ENCODE results near the gene KPNA3. TPM values are rescaled to one million over a fixed set of nuclear protein-coding genes. Genes with fewer than 3 reads are reported as not detected.

KPNA3 gene
- polyA plus RNA-seq, 1 donor from 2014 or later = 41.7 TPM

DNA sequence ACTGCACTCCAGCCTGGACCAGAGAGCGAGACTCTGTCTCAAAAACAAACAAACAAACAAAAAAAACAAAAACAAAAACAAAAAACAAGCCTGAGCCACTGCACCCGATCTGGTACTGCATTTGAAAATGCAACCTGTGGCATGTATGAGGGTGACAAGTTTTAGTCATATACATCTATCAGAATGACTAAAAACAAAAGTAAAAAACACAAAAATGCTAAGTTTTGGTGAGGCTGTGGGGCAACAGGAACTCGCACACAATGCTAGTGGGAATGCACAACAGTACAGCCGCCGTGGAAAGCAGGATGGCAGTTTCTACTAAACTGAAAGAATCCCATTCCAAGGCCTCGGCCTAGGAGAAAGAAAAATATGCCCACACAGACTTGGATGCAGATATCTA is 109.0 kb downstream of the KPNA3 start:
- Histone ChIP-seq H3K9me3 (ENCODE audit: low read length) (no peaks in the 10 kb centered on the region), H3K79me2 (replicated peaks; ENCODE audit: insufficient read depth, low read length) (no peaks in the 10 kb centered on the region), H3K9me2 (ENCODE audit: insufficient read depth, low read length) (no peaks in the 10 kb centered on the region), H3K36me3 (ENCODE audit: insufficient read depth, low read length) (no peaks in the 10 kb centered on the region), H3K27me3 (ENCODE audit: insufficient read depth, low read depth, low read length) (no peaks in the 10 kb centered on the region), H4K20me1 (ENCODE audit: insufficient read depth) (no peaks in the 10 kb centered on the region), H3F3A (ENCODE audit: insufficient read depth, low read length, poor library complexity, severe bottlenecking) (no peaks in the 10 kb centered on the region), H3K4me2 (ENCODE audit: low read length) (no peak overlapping the region), H3K4me3 (ENCODE audit: low read length) (no peak overlapping the region), H3K27ac (ENCODE audit: low read length) (no peak overlapping the region), H2AFZ (ENCODE audit: low read depth, low read length) (no peak overlapping the region), H3K9ac (ENCODE audit: low read length) (no peak overlapping the region)
- TF ChIP-seq MXI1 (conservative IDR thresholded peaks at IDR 0.05; ENCODE audit: poor library complexity, severe bottlenecking) (no peak), RAD21 (conservative IDR thresholded peaks at IDR 0.05) (no peak), POLR2AphosphoS5 (IDR thresholded peaks at IDR 0.05) (no peak), TAF1 (IDR thresholded peaks at IDR 0.05; ENCODE audit: low read depth) (no peak), EP300 (conservative IDR thresholded peaks at IDR 0.05; ENCODE audit: poor library complexity, severe bottlenecking) (no peak), SMC3 (conservative IDR thresholded peaks at IDR 0.05; ENCODE audit: poor library complexity) (no peak), EZH2 (IDR thresholded peaks at IDR 0.05; ENCODE audit: borderline replicate concordance, insufficient read depth, low read length, poor library complexity, severe bottlenecking) (no peak)
- TF ChIP-seq, protein P1, sequence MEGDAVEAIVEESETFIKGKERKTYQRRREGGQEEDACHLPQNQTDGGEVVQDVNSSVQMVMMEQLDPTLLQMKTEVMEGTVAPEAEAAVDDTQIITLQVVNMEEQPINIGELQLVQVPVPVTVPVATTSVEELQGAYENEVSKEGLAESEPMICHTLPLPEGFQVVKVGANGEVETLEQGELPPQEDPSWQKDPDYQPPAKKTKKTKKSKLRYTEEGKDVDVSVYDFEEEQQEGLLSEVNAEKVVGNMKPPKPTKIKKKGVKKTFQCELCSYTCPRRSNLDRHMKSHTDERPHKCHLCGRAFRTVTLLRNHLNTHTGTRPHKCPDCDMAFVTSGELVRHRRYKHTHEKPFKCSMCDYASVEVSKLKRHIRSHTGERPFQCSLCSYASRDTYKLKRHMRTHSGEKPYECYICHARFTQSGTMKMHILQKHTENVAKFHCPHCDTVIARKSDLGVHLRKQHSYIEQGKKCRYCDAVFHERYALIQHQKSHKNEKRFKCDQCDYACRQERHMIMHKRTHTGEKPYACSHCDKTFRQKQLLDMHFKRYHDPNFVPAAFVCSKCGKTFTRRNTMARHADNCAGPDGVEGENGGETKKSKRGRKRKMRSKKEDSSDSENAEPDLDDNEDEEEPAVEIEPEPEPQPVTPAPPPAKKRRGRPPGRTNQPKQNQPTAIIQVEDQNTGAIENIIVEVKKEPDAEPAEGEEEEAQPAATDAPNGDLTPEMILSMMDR (IDR thresholded peaks at IDR 0.05; ENCODE audit: poor library complexity, severe bottlenecking) = no peak

DNA sequence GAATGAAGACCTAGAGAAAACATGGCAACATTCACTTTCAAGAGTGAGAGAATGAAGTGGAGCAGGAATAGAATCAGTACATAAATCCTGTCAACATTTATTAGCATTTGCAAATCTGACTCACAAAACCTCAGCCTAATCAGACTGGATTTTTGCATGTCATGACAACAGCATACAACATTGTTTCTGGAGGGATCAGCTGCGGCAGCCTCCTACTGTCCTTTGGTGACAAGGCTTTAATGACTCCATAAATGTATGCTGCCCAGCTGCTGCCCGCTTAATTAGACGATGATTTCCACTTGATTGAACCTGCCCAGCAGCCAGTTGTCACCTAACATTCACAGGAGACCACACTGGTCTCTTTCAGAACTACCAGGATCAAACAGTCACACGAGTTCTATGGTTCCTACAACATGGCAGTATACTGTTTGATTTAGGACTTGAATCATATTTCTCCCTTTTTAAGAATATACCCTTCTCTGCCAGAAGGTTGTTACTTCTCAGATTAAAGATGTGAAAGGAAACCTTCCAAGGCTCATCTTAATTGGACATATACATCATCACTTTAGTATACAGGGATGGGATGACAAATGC is 110.5 kb downstream of the KPNA3 start:
- no peaks in the 10 kb centered on the region for H3K9me3 ChIP-seq (ENCODE audit: low read length)
- no peaks in the 10 kb centered on the region for H3K9me2 ChIP-seq (ENCODE audit: insufficient read depth, low read length)
- no peaks in the 10 kb centered on the region for H3K27me3 ChIP-seq (ENCODE audit: insufficient read depth, low read depth, low read length)
- H3K4me2 ChIP-seq (ENCODE audit: low read length) = no peak overlapping the region
- H3K79me2 ChIP-seq (replicated peaks; ENCODE audit: insufficient read depth, low read length) = no peaks in the 10 kb centered on the region
- H2AFZ ChIP-seq (ENCODE audit: low read depth, low read length) = no peak overlapping the region
- H3K4me3 ChIP-seq (ENCODE audit: low read length) = no peak overlapping the region
- no peaks in the 10 kb centered on the region for H4K20me1 ChIP-seq (ENCODE audit: insufficient read depth)
- TF ChIP-seq POLR2AphosphoS5 (IDR thresholded peaks at IDR 0.05) (no peak), RAD21 (conservative IDR thresholded peaks at IDR 0.05) (no peak), SMC3 (conservative IDR thresholded peaks at IDR 0.05; ENCODE audit: poor library complexity) (no peak)
- TF ChIP-seq, protein P1 (IDR thresholded peaks at IDR 0.05; ENCODE audit: poor library complexity, severe bottlenecking) = no peak
- no peak overlapping the region for H3K9ac ChIP-seq (ENCODE audit: low read length)
- H3K36me3 ChIP-seq (ENCODE audit: insufficient read depth, low read length) = no peaks in the 10 kb centered on the region
- H3F3A ChIP-seq (ENCODE audit: insufficient read depth, low read length, poor library complexity, severe bottlenecking) = no peaks in the 10 kb centered on the region
- no peak overlapping the region for H3K27ac ChIP-seq (ENCODE audit: low read length)

DNA sequence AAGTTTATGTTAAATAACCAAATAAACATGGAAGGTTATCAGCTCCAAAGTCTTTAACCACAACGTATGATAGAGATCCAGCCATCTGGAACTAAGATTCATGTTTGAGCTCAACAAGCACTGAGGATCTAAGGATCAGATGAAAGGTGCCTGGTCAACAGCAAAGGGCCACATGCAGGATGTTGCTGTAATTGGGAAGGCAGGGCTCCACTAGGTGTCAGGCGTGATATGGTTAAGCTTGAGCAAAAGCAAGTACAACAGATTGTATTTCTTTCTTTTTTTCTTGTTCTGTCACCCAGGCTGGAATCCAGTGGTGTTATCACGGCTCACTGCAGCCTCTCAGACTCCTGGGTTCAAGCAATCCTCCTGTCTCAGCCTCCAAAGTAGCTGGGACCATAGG is 113.2 kb downstream of the KPNA3 start:
- H3F3A ChIP-seq (ENCODE audit: insufficient read depth, low read length, poor library complexity, severe bottlenecking) = no peaks in the 10 kb centered on the region
- H3K4me3 ChIP-seq (ENCODE audit: low read length) = no peak overlapping the region
- H4K20me1 ChIP-seq (ENCODE audit: insufficient read depth) = no peaks in the 10 kb centered on the region
- no peaks in the 10 kb centered on the region for H3K27me3 ChIP-seq (ENCODE audit: insufficient read depth, low read depth, low read length)
- no peak overlapping the region for H2AFZ ChIP-seq (ENCODE audit: low read depth, low read length)
- no peak overlapping the region for H3K4me2 ChIP-seq (ENCODE audit: low read length)
- H3K36me3 ChIP-seq (ENCODE audit: insufficient read depth, low read length) = no peaks in the 10 kb centered on the region
- H3K9me2 ChIP-seq (ENCODE audit: insufficient read depth, low read length) = no peaks in the 10 kb centered on the region
- no peak overlapping the region for H3K27ac ChIP-seq (ENCODE audit: low read length)
- H3K9me3 ChIP-seq (ENCODE audit: low read length) = no peaks in the 10 kb centered on the region
- no peak overlapping the region for H3K9ac ChIP-seq (ENCODE audit: low read length)
- H3K79me2 ChIP-seq (replicated peaks; ENCODE audit: insufficient read depth, low read length) = no peaks in the 10 kb centered on the region
- TF ChIP-seq, protein P1 (IDR thresholded peaks at IDR 0.05; ENCODE audit: poor library complexity, severe bottlenecking) = no peak
